DMS79 treated with DMSO at 0.1 percent for 48 hours (cell line): Measurements from ENCODE around the gene PPL.
"Not testable (repeated sequence)": the region's sequence is repeated elsewhere in the genome, so short reads cannot be mapped to it uniquely, and the experiment has no call there.

Source experiments
- DNase-seq: peaks from one replicate; lab custom pipeline; 2025; lab: John Stamatoyannopoulos, UW

Gene PPL

DNA sequence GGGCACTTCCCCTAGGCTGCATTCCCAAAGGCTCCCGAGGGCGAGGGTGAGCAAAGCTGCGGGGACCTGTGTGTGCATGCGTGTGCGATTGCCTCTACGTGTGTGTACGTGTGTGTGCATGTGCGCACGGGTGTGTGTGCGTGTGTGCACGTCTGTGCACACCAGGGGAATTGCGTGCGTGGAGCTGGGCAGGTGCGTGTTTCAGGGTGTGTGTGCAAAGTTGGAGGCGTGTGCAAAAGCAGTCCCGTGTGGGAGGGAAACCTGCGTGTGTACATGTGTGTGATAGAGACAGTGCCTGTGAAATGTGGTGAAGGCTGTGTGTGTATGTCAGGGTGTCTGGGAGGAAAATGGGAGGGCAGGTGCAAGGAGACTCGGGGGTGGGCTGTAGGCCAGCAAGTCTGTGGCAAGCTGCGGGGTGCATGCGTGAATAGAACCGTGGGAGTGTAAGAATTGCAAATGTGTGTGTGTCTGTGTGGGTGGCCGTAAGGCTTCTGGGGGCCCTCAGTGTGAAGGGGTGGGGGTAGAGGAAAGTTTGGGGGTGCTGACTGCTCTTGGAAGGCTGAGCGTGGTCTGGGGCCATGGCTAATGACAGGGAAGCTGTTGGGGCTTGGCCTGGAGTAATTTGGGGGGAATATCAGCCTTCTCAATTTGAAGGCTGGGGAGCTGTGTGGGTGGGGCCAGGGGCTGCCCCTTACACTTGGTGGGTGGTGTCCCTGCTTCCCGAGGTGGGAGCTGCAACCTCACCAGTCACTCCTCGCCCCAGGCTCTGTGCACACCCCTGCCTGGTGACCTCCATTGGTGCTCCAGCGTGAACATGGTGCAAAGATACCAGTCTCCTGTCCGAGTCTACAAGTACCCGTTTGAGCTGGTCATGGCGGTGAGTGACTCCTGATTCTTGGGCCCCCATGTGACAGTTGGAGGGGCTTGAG is 21.8 kb upstream of the PPL start:
- DNase-seq = no peak

DNA sequence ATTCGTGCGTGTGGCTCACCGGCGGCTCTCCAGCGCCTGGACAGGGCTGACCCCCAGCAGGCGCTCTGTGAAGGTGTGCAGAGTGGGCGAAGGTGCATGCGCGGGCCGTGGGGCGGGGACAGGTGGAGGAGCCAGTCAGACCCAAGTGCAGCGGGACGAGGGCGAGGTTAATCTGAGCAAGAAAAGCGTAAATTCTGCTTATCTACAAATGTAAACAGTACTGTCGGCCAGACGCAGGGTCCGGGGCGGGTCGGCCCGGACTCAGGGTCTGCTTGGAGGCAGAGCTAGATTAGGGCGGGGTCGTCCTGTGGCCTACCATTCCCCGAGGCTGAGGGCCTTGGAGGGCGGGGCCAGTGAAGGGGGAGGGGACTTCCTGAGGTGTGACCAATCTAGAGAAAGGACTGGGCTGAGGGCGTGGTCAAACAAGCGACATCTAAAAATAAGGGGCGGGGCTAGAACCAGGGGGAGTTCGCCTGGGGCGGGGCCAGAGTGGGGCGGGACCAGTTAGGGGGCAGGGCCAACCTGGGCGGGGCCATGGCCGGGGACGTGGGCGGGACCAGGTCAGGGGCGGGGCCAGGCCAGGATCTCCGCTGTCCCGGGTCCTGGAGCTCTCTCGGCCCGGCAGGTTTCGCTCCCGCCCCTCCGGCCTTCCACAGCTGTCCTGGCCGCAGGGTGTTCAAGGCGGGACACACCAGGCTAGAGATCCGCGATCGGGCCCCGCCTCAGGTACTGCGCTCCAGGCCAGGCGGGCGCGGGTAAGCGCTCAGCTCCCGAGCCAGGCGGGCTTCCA is 21.0 kb upstream of the PPL start, which contains the start of gene SEC14L5:
Gene SEC14L5 (plus strand): TSS at position 611 of the 790 bp plus-strand sequence. CDS start 994 bp downstream, outside the sequence.
- peak; percentile 96 for DNase-seq

DNA sequence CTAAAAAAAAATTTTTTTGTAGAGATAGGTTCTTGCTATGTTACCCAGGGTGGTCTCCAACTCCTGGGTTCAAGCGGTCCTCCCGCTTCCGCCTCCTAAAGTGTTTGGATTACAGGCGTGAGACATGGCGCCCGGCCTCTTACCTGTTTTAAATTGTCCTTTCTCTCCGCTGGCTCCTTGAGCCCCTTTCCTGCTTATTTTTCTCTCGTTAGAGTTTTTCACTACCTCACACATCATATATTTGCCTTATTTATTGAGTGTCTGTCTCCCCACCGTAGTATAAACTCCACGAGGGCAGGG is 20.4 kb upstream of the PPL start:
- peak; percentile 65 for DNase-seq

DNA sequence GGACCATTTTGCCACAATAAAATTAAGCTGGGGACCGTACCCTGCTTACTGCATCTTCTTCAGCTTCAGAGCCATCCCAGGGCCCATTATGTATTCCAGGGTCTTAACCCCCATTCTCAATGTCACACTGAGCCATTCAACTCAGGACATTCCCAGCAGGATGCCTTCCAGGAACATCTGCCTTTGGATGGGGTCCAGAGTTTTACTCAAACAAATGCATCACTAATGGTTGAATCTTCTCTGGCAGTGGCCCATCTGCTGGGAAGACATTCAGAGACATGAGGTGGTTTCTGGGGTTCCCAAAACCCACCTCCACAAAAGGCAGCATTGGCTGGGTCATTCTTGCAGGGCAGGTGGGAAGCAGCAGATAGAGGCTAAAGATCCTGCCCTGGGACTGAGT is 17.8 kb upstream of the PPL start:
- DNase-seq = no peak

DNA sequence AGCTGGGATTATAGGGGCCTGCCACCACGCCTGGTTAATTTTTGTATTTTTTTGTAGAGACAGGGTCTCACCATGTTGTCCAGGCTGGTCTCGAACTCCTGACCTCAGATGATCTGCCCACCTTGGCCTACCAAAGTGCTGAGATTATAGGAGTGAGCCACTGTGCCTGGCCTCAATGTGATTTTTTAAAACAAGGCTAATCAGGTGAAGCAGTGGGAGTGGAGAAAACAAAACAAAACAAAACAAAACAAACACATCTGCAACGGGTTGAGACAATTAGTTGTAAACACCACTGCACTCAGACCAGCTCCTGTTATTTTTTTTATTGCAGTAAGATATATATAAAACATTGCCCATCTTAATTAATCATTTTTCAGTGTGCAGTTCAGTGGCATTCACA is 14.6 kb upstream of the PPL start:
- not testable (repeated sequence) for DNase-seq

DNA sequence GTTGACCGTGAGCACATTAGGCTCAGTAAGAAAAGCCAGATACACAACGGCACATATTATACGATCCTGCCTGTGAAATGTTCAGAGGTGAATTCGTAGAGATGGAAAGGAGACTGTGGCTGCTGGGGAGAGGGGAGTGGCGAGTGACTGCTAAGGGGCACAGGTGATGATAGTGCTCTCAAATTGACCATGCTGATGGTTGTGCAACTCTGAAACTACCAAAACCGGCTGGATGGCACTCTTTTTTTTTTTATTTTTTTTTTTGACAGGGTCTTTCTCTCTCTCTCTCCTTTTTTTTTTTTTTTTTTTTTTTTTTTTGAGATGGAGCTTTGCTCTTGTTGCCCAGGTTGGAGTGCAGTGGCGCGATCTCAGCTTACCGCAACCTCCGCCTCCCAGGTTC is 13.0 kb upstream of the PPL start:
- DNase-seq = no peak

DNA sequence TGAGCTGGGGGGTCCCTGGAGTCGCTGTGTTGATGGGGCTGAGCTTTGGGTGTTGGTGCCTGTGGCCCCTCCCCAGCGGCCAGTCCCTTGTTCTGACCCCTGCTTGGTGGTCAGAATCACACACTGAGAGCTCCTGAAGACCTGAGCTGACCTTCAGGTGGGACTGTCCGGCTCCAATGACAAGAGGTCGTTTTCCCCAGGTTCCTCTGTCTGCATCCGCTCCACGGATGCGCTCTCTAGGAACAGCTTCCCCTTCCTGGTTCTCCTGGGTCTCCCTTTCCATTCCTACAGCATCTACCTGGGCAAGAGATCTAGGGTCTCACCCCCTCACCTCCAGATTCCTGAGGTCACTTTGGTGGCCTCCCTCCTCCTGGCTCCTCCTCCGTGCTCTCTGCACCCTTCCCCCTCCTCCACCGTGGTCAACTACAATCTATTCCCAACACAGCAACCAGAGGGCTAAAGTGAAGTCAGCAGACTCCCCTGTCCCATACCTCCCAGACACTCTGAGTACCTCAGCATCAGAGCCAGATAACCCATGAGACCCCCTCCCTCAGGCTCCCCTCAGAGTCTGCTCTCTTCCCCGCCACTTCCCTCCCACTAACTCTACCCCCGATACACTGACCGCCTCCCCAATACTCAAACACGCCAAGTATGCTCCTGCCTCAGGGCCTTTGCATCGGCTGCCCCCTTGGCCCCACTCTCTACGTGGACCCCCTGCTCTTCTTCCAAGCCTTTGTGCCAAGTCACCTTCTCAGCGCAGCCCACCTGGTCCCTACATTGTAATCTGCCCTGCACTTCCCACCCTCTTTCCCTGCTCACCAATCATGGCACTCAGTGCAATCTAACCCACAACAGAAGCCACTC is 12.2 kb upstream of the PPL start:
- DNase-seq = no peak

DNA sequence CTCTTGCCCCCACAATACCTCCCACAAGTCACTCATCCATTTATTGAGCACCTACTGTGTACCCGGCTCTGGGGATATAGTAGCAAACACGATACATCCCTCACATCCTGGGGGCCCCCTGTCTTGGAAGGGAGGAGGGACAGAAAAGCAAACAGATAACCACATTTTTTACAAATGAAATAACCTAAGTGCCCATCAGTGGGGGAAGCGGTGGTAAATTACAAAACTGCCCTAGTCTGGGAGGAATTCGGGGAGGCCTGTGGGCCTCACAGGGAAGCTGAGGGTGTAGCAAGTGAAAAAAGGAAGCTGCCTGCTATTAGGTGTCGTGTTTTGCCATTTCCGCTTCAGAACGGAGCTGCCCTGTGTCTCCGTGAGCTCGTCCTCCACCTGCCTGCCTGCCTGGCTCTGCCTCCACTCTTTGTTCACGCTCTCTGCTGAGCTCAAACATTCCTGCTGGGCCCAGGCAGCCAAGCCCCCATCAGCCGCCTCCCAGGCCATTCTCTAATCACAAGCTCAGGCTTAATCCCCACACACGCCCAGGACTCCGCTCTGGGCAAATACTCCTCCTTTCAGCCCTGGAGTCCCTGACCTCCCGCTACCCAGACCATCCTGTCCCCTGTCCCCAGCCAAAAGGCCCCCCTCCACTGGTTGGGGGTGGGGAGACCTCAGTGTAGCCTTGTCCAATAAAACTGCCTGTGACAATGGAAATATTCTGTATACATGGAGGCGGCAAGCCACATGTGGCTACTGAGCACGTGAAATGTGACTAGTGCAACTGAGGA is 11.0 kb upstream of the PPL start:
- no peak for DNase-seq

DNA sequence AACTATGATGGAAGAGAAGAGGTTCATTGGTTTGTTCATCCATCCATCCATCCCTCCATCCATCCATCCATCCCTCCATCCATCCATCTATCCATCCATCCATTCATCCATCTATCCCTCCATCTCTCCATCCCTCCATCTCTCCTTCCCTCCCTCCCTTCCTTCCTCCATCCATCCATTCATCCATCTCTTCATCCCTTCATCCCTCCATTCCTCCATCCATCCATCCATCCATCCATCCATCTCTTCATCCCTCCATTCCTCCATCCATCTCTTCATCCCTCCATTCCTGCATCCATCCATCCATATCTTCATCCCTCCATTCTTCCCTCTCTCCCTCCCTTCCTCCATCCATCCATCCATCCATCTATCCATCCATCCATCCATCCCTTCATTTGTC is 10.0 kb upstream of the PPL start:
- DNase-seq = no peak

DNA sequence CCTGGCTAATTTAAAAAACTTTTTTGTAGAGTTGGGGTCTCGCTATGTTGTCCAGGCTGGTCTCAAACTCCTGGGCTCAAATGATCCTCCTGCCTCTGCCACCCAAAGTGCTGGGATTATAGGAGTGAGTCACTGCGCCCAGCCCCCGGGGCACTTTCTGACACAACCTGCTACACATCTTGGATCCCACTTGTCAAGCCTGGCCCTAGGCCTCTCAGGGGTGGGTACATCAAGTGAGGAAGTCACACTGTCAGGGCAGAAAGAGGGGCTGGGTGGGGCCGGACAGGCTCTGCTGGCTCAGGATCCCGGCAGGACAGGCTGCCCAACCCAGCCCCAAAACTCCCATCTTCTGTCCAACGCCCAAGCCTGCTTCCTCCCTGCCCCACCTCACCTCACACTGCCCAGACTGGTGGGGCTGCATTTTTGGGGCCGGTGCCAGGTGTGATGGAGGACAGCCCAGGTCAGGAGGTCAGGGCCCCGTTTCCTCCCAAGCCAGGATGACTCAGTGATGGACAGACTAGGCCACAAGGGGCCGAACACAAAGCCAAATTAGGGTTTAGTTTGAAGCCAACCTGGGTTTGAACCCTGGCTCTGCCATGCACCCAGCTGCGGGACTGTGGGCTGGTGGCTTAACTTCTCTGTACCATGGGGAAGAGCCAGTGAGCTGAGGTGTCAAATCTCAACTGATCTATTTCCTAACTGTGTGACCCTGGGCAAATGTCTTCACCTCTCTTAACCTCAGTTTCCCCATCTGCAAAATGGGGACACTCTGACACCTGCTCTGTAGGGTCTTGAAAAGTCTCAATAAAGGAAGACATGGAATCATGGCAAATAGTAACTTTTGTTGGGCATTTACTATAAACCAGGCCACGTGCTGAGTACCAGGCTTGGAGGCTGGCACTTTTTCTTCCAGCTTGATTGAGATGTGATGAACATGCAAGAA is 8.9 kb upstream of the PPL start:
- no peak for DNase-seq

DNA sequence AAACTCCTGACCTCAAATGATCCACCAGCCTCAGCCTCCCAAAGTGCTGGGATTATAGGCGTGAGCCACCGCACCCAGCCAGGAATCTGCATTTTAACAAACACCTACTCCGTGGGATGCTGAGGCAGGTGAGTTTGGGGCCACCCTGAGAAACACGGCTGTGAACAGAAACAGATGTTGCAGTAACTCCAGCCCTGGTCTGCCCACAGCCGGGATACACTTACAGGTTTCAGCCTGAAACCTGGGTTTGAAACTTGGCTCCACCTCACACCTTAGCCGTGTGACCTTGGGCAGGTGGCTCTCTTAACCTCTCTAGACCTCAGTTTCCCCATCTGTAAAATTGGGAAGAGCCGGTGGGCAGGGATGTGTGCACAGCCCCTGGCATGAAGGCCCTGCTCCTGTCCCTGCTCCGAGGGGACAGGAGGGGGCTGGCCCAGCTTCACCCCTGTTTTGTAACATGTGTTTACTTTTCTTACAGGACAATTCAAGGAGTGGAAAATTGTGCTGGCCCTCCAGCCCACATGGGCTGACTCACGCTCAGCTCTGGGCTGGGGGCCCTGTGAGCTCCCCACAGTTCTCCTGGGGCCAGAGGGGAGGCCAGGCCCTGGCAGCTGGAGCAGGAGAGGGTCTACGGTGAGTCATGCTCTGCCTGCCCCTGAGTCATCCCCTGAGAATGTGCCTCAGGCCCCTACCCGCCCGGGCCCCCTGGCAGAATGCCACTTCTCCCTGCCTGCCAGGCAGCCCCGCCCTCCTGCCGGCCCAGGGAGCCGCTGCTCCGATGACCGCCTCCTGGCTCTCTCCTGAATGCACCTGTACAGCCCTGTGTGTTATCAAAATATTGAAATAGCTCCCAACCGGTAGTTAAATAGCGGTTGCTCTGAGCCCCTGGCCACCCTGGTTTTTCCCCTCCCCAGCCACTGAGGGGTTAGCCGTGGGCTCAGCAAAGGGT is 7.7 kb upstream of the PPL start:
- peak; percentile 82 for DNase-seq

DNA sequence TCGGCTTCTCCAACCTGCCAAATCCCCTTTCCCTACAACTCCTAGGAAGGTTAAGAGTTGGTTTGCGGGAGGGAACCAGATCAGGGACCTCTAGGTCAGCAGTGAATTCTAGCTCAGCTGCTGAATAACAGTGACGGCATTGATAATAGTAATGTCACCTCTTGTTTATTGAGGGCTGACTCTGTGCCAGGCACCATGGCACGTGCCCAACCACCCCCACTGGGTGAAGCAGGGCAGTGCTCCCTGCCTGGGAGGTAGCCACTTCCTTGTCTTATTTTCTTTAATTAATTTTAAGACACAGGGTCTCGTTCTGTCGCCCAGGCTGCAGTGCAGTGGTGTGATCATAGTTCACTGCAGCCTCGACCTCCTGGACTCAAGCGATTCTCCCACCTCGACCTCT is 5.5 kb upstream of the PPL start:
- no peak for DNase-seq

DNA sequence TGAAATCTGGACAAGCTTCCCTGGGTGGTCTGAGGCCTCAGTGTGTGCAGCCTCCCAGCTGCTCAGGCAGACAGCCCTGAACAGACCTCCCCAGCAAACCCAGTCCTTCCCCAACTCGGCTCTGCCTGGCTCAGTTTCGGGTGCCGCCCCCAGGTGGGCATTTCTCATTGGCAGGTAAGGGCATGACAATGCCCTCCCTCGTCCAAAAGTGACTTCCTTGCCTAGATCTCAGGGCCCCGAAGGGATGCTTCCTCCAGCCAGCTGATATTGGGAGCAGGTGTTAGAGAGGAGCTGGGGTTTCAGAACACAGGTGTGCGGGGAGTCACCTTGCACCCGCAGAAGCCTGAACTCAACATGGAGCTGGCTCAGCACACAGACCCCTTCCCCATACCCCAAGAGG is 3.8 kb upstream of the PPL start:
- DNase-seq = no peak

DNA sequence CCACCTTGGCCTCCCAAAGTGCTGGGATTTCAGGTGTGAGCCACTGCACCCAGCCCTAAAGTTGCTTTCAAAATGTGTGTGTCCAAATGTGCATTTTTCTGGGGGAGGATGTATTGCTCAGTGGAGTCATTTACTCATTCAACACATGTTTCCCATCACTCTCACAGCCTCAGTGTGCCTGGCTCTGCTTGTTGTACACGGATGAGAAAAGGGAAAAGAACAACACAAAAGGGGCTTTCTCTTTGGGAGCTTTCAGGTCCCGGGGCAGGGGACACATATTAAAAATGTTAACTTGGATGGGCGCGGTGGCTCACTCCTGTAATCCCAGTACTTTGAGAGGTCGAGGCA is 1.7 kb upstream of the PPL start:
- DNase-seq = no peak

DNA sequence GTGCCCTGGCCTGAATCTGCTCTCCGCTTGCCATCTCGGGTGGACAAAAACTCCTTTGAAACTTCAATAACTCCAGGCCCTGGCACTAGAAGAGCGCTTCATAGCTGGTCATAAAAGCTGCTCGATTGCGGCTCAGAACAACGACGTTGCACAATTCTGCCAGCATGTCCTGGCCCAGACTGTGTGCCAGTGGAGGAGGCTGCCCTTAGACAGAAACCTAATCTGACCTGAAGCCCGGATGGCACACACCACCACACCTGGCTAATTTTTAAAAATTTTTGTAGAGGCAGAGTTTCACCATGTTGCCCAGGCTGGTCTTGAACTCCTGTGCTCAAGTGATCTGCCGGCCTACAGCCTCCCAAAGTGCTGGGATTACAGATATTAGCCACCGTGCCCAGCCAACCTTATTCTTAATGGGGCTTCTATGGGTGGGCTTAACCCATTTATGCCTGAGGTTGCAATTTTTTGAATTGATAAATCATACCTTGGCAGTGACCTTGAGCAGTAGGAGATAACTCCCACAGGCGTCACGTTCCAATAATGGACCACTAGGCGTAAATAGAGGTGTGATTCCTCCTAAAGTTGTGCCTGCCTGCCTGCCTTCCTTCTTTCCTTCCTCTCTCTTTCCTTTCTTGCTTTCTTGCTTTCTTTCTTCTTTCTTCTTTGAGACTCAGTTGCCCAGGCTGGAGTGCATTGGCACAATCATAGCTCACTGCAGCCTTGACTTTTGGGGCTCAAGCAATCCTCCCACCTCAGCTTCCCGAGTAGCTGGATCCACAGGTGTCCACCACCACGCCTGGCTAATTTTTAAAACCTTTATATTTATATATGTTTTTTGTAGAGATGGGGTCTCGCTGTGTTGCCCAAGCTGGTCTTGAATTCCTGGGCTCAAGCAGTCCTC is 1.1 kb upstream of the PPL start:
- no peak for DNase-seq

DNA sequence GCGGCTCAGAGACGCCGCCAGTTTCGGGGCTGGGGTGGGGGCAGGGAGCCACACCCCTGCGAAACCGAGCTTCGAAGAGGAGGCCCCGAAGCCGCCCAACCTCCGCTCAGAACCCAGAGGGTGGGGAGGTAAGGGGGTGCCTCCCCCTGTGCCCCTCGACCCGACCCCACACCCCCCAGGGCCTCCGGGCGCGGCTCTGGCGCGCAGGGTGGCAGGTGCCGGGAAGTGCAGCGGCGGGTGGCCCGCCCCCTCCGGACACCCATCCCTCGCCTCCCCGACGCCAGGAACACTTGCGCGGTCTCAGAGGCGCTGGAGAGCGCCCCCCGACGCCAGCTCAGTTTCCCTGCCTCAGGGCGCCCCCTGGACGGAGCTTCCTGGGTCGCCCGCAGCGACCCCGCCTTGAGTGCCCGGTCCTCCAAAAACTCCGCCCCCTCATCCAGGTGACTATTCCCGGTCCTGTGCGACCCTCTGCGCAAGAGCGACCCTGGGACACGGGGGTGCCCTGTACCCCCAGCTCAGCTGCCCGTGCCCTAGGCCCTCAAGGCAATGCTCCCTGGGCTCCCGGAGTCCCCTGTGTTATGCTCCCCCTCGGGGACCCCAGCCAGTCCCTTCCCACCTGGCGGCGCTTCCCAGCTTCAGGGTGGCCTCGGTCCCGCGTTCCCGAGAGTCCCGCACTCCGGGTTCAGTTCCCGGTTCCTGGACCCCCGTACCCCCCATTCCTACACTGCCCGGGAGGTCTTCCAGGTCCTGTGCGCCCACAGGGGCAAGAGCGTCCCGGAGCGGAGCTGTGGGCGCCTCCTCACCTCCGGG is 562 bp downstream of the PPL start:
- peak; percentile 60 for DNase-seq

DNA sequence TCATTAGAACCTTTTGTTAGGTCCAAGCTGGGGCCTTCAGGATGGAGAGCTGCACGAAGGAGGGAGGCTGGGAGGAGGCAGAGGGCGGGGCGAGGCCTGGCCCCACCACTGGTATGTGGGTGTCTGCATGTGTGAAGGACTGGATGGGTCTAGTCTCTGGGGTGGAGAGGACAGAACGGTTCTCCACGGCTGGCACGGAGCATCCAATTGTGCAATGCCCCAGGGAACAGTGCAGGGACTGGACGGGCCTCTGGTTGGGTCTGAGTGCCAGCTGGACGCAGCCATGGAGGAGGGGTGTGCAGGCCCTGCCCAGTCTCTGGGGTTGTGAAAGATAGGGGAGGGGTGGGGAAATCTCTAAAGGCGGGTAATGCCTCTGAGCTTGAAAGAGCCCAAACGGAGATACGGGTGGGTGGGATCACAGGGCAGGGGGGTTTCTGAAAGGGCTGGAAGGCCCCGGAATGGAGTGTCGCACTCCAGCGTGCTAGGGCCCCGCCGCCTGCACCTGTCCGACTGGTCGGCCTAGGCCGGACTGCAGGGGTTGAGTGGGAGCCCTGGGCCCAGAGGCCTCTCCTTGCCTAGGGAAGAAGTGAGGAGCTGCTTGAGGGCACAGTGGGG is 1.6 kb downstream of the PPL start:
- DNase-seq = no peak
